ENCODE data around the gene TBC1D9B.

Gene TBC1D9B

GRCh38 chr5:179906294-179906794 is 1.4 kb downstream of the TBC1D9B start:
- DNase-seq = no peak
- Histone ChIP-seq H3K36me3 (no peaks in the 10 kb centered on the region; the same call in 1 of the 2 replicates), H3K27me3 (no peaks in the 10 kb centered on the region), H3K4me3 (ENCODE audit: low read depth, low read length) (peak overlapping the region; percentile 65), H3K9me3 (no peaks in the 10 kb centered on the region), H3K4me1 (peaks cover 6% of the 10 kb centered on the region)
- TF ChIP-seq CTCF (IDR thresholded peaks at IDR 0.05; ENCODE audit: low read depth, low read length) = no peak

- Histone ChIP-seq H3K9me3 (no peaks in the 10 kb centered on the region), H3K27me3 (no peaks in the 10 kb centered on the region), H3K4me1 (peaks cover 6% of the 10 kb centered on the region), H3K36me3 (no peaks in the 10 kb centered on the region; the same call in 1 of the 2 replicates), H3K4me3 (ENCODE audit: low read depth, low read length) (no peak overlapping the region)
- DNase-seq = no peak
- TF ChIP-seq CTCF (IDR thresholded peaks at IDR 0.05; ENCODE audit: low read depth, low read length) = no peak
Measured at GRCh38 chr5:179905161-179905560, 2.5 kb downstream of the TBC1D9B start.

GRCh38 chr5:179904463-179905160 is 3.1 kb downstream of the TBC1D9B start:
- Histone ChIP-seq H3K9me3 (no peaks in the 10 kb centered on the region), H3K4me1 (peaks cover 6% of the 10 kb centered on the region), H3K4me3 (ENCODE audit: low read depth, low read length) (no peak overlapping the region), H3K36me3 (no peaks in the 10 kb centered on the region; the same call in 1 of the 2 replicates), H3K27me3 (no peaks in the 10 kb centered on the region)
- no peak for DNase-seq
- TF ChIP-seq CTCF (IDR thresholded peaks at IDR 0.05; ENCODE audit: low read depth, low read length) = no peak

- H3K4me3 ChIP-seq (ENCODE audit: low read depth, low read length) = no peak overlapping the region
- peaks cover 12% of the 10 kb centered on the region for H3K36me3 ChIP-seq
- H3K9me3 ChIP-seq = no peaks in the 10 kb centered on the region
- H3K4me1 ChIP-seq = peaks cover 6% of the 10 kb centered on the region
- no peaks in the 10 kb centered on the region for H3K27me3 ChIP-seq
- no peak for DNase-seq
- TF ChIP-seq CTCF (IDR thresholded peaks at IDR 0.05; ENCODE audit: low read depth, low read length) = no peak
Measured at GRCh38 chr5:179902763-179903158, 4.9 kb downstream of the TBC1D9B start.

GRCh38 chr5:179901915-179902762 is 5.6 kb downstream of the TBC1D9B start:
- H3K36me3 ChIP-seq = peaks cover 16% of the 10 kb centered on the region
- H3K9me3 ChIP-seq = no peaks in the 10 kb centered on the region
- no peak for TF ChIP-seq CTCF (IDR thresholded peaks at IDR 0.05; ENCODE audit: low read depth, low read length)
- DNase-seq = peak; percentile 68
- H3K27me3 ChIP-seq = no peaks in the 10 kb centered on the region
- H3K4me3 ChIP-seq (ENCODE audit: low read depth, low read length) = no peak overlapping the region
- H3K4me1 ChIP-seq = peaks cover 6% of the 10 kb centered on the region
